GM23338 (cell line): ENCODE data around the gene HDHD3. TPM values are rescaled to one million over a fixed set of nuclear protein-coding genes. Genes with fewer than 3 reads are reported as not detected.

Source experiments
- ATAC-seq: fragments of 200-7000 bp; cut with Tn5 transposase; 3 replicates; pipeline ENCODE4 v1.9.1; 2020
- DNase-seq: peaks from one replicate; pipeline ENCODE4 v3.0.0-alpha.2; 2015; ENCODE audit warnings: low spot score
- H2AFZ ChIP-seq: fragments of 200-600 bp; sonication (generic); 2 replicates; pipeline ENCODE4 v1.8.0; 2016; ENCODE audit warnings: antibody characterized with exemption, mild to moderate bottlenecking, moderate library complexity
- H3F3A ChIP-seq: fragments of 200-600 bp; sonication (generic); replicated peaks from 2 replicates; pipeline ENCODE4 v1.8.0; 2017; ENCODE audit warnings: antibody characterized with exemption, mixed run types, low read depth
- H3K27ac ChIP-seq: fragments of 200-600 bp; sonication (generic); 2 replicates; pipeline ENCODE4 v1.6.1; 2016; ENCODE audit warnings: low read depth
- H3K27me3 ChIP-seq: fragments of 200-600 bp; sonication (generic); 2 replicates; pipeline ENCODE4 v1.8.0; 2016; ENCODE audit warnings: mild to moderate bottlenecking, mixed run types, moderate library complexity; ENCODE audit not compliant: insufficient read depth
- H3K36me3 ChIP-seq: fragments of 200-600 bp; sonication (generic); 2 replicates; pipeline ENCODE4 v1.8.0; 2016; ENCODE audit warnings: mild to moderate bottlenecking; ENCODE audit not compliant: insufficient read depth
- H3K4me1 ChIP-seq: fragments of 200-600 bp; sonication (generic); 2 replicates; pipeline ENCODE4 v1.8.0; 2016; ENCODE audit warnings: mild to moderate bottlenecking, moderate library complexity; ENCODE audit not compliant: insufficient read depth
- H3K4me2 ChIP-seq: fragments of 200-600 bp; sonication (generic); 2 replicates; pipeline ENCODE4 v1.7.1; 2017; ENCODE audit warnings: mixed run types
- H3K4me3 ChIP-seq: fragments of 200-600 bp; sonication (generic); 2 replicates; pipeline ENCODE4 v1.6.1; 2016; ENCODE audit warnings: mixed run types
- H3K79me2 ChIP-seq: fragments of 200-600 bp; sonication (generic); replicated peaks from 2 replicates; pipeline ENCODE4 v1.8.0; 2017; ENCODE audit warnings: mild to moderate bottlenecking; ENCODE audit not compliant: insufficient read depth
- H3K9me2 ChIP-seq: fragments of 200-600 bp; sonication (generic); 2 replicates; pipeline ENCODE4 v1.8.0; 2017; ENCODE audit not compliant: insufficient read depth
- H4K20me1 ChIP-seq: fragments of 200-600 bp; sonication (generic); replicated peaks from 2 replicates; pipeline ENCODE4 v1.8.0; 2017; ENCODE audit warnings: mild to moderate bottlenecking; ENCODE audit not compliant: insufficient read depth
- H3K27ac Mint-ChIP-seq: 2 replicates; pipeline ENCODE4 v1.8.0; 2020; ENCODE audit warnings: inconsistent platforms, mild to moderate bottlenecking, moderate library complexity, mixed read lengths
- H3K27me3 Mint-ChIP-seq: 3 replicates; pipeline ENCODE4 v1.8.0; 2022; ENCODE audit warnings: low read depth, mild to moderate bottlenecking, moderate library complexity, mixed read lengths, inconsistent platforms; ENCODE audit not compliant: insufficient read depth, poor library complexity
- H3K36me3 Mint-ChIP-seq: 3 replicates; pipeline ENCODE4 v1.8.0; 2021; ENCODE audit warnings: low read depth, mild to moderate bottlenecking, inconsistent platforms, moderate library complexity, mixed read lengths
- H3K4me1 Mint-ChIP-seq: 3 replicates; pipeline ENCODE4 v1.8.0; 2020; ENCODE audit warnings: mild to moderate bottlenecking, inconsistent platforms, mixed read lengths
- H3K4me3 Mint-ChIP-seq: 3 replicates; pipeline ENCODE4 v1.8.0; 2021; ENCODE audit warnings: moderate library complexity, mild to moderate bottlenecking, inconsistent platforms, mixed read lengths
- H3K9me3 Mint-ChIP-seq: 3 replicates; pipeline ENCODE4 v1.8.0; 2020; ENCODE audit warnings: moderate library complexity, mild to moderate bottlenecking, inconsistent platforms, mixed read lengths
- EZH2 ChIP-seq: fragments of 200-600 bp; sonication (generic); IDR thresholded peaks from one replicate; pipeline ENCODE4 v1.8.0; 2017; ENCODE audit warnings: antibody characterized with exemption, mild to moderate bottlenecking, low read depth; ENCODE audit not compliant: unreplicated experiment
- JUNB ChIP-seq: IDR thresholded peaks from one replicate; pipeline ENCODE4 v1.6.1; 2016; ENCODE audit warnings: antibody characterized with exemption; ENCODE audit not compliant: unreplicated experiment
- POLR2AphosphoS5 ChIP-seq: IDR thresholded peaks from 2 replicates; pipeline ENCODE4 v1.6.1; 2016; ENCODE audit warnings: antibody characterized with exemption, low read depth
- ZNF114 ChIP-seq: fragments of 250-450 bp; sonication (Bioruptor Pico); IDR thresholded peaks from 2 replicates; pipeline ENCODE4 v1.5.0; 2020; ENCODE audit warnings: mild to moderate bottlenecking, moderate library complexity
- ZNF331 ChIP-seq: fragments of 250-450 bp; sonication (Bioruptor Pico); IDR thresholded peaks from 2 replicates; pipeline ENCODE4 v1.5.0; 2020; ENCODE audit warnings: low read depth, mild to moderate bottlenecking, moderate library complexity
- polyA plus RNA-seq: library from polyadenylated mRNA; unstranded; fragments of >200 nt; fragmentation: Nextera tagmentation; extraction: Ambion mirVana; gene quantifications from 2 replicates; pipeline ENCODE4 v1.2.1, GENCODE V29; 2016
- total RNA-seq: library from RNA; depleted of rRNA; stranded (reverse); fragments of >200 nt; shearing (Covaris generic); gene quantifications from 2 replicates; pipeline ENCODE4 v1.2.3, GENCODE V29; 2014
- TF ChIP-seq, protein P1 (sequence below), 2 experiments: fragments of 200-600 bp in 1 of 2; sonication (generic) in 1 of 2; conservative IDR thresholded peaks; 2 replicates each; pipeline versions ENCODE4 v1.5.1 to v1.6.1; 2016 to 2017; ENCODE audit warnings: antibody characterized with exemption in 2 of 2, low read depth in 2 of 2, mild to moderate bottlenecking in 2 of 2, moderate library complexity in 1 of 2
- TF ChIP-seq, protein P2 (sequence below): IDR thresholded peaks from 2 replicates; pipeline ENCODE4 v1.6.1; 2016; ENCODE audit warnings: antibody characterized with exemption
- TF ChIP-seq, protein P3 (sequence below): fragments of 250-450 bp; sonication (Bioruptor Pico); IDR thresholded peaks from 2 replicates; pipeline ENCODE4 v1.5.0; 2020; ENCODE audit warnings: mild to moderate bottlenecking, moderate library complexity

Gene HDHD3
- total and polyA plus RNA-seq, 2 experiments from 2014 or later: 9.5 to 17.7 TPM

DNA sequence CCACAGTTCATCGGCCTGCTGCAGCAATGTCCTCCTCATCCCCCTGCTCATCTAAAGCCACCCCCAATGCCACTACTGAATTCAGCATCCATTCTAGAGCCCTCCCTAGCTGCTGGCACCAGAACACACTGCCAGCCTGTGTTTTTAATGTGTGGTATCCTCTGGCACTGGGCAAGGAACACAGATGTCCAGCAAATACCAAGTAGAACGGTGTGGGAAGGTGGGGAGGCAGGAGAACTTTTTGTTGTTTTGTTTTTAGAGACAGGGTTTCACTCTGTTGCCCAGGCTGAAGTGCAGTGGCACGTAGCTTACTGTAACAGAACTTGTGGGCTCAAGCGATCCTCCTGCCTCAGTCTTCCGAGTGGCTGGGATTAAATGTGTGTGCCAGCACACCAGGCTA lies 4.7 kb downstream of the HDHD3 start:
- Histone ChIP-seq H3K27me3 (no peaks in the 10 kb centered on the region), H3K4me1 (no peaks in the 10 kb centered on the region), H3K36me3 (no peaks in the 10 kb centered on the region), H3F3A (no peaks in the 10 kb centered on the region), H3K9me2 (no peaks in the 10 kb centered on the region), H3K79me2 (no peaks in the 10 kb centered on the region), H3K27ac (no peak overlapping the region), H3K4me2 (no peak overlapping the region), H4K20me1 (no peaks in the 10 kb centered on the region), H2AFZ (no peak overlapping the region), H3K4me3 (no peak overlapping the region)
- Mint-ChIP-seq H3K4me1 (peaks cover 4% of the 10 kb centered on the region), H3K9me3 (no peaks in the 10 kb centered on the region), H3K27me3 (peaks cover 2% of the 10 kb centered on the region), H3K4me3 (no peak overlapping the region), H3K27ac (no peak overlapping the region; the same call in 1 of the 2 replicates), H3K36me3 (peaks cover 6% of the 10 kb centered on the region; the same call in 2 of the 3 replicates)
- no peak for ATAC-seq
- TF ChIP-seq ZNF331 (CRISPR knock-in tag) (no peak), POLR2AphosphoS5 (no peak), EZH2 (no peak), JUNB (no peak), ZNF114 (CRISPR knock-in tag) (no peak)
- TF ChIP-seq, protein P1, sequence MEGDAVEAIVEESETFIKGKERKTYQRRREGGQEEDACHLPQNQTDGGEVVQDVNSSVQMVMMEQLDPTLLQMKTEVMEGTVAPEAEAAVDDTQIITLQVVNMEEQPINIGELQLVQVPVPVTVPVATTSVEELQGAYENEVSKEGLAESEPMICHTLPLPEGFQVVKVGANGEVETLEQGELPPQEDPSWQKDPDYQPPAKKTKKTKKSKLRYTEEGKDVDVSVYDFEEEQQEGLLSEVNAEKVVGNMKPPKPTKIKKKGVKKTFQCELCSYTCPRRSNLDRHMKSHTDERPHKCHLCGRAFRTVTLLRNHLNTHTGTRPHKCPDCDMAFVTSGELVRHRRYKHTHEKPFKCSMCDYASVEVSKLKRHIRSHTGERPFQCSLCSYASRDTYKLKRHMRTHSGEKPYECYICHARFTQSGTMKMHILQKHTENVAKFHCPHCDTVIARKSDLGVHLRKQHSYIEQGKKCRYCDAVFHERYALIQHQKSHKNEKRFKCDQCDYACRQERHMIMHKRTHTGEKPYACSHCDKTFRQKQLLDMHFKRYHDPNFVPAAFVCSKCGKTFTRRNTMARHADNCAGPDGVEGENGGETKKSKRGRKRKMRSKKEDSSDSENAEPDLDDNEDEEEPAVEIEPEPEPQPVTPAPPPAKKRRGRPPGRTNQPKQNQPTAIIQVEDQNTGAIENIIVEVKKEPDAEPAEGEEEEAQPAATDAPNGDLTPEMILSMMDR (conservative IDR thresholded peaks at IDR 0.05; ENCODE audit: low read depth in 2 of 2): no peak
- TF ChIP-seq, protein P2, sequence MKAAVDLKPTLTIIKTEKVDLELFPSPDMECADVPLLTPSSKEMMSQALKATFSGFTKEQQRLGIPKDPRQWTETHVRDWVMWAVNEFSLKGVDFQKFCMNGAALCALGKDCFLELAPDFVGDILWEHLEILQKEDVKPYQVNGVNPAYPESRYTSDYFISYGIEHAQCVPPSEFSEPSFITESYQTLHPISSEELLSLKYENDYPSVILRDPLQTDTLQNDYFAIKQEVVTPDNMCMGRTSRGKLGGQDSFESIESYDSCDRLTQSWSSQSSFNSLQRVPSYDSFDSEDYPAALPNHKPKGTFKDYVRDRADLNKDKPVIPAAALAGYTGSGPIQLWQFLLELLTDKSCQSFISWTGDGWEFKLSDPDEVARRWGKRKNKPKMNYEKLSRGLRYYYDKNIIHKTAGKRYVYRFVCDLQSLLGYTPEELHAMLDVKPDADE: no peak
- TF ChIP-seq, protein P3, sequence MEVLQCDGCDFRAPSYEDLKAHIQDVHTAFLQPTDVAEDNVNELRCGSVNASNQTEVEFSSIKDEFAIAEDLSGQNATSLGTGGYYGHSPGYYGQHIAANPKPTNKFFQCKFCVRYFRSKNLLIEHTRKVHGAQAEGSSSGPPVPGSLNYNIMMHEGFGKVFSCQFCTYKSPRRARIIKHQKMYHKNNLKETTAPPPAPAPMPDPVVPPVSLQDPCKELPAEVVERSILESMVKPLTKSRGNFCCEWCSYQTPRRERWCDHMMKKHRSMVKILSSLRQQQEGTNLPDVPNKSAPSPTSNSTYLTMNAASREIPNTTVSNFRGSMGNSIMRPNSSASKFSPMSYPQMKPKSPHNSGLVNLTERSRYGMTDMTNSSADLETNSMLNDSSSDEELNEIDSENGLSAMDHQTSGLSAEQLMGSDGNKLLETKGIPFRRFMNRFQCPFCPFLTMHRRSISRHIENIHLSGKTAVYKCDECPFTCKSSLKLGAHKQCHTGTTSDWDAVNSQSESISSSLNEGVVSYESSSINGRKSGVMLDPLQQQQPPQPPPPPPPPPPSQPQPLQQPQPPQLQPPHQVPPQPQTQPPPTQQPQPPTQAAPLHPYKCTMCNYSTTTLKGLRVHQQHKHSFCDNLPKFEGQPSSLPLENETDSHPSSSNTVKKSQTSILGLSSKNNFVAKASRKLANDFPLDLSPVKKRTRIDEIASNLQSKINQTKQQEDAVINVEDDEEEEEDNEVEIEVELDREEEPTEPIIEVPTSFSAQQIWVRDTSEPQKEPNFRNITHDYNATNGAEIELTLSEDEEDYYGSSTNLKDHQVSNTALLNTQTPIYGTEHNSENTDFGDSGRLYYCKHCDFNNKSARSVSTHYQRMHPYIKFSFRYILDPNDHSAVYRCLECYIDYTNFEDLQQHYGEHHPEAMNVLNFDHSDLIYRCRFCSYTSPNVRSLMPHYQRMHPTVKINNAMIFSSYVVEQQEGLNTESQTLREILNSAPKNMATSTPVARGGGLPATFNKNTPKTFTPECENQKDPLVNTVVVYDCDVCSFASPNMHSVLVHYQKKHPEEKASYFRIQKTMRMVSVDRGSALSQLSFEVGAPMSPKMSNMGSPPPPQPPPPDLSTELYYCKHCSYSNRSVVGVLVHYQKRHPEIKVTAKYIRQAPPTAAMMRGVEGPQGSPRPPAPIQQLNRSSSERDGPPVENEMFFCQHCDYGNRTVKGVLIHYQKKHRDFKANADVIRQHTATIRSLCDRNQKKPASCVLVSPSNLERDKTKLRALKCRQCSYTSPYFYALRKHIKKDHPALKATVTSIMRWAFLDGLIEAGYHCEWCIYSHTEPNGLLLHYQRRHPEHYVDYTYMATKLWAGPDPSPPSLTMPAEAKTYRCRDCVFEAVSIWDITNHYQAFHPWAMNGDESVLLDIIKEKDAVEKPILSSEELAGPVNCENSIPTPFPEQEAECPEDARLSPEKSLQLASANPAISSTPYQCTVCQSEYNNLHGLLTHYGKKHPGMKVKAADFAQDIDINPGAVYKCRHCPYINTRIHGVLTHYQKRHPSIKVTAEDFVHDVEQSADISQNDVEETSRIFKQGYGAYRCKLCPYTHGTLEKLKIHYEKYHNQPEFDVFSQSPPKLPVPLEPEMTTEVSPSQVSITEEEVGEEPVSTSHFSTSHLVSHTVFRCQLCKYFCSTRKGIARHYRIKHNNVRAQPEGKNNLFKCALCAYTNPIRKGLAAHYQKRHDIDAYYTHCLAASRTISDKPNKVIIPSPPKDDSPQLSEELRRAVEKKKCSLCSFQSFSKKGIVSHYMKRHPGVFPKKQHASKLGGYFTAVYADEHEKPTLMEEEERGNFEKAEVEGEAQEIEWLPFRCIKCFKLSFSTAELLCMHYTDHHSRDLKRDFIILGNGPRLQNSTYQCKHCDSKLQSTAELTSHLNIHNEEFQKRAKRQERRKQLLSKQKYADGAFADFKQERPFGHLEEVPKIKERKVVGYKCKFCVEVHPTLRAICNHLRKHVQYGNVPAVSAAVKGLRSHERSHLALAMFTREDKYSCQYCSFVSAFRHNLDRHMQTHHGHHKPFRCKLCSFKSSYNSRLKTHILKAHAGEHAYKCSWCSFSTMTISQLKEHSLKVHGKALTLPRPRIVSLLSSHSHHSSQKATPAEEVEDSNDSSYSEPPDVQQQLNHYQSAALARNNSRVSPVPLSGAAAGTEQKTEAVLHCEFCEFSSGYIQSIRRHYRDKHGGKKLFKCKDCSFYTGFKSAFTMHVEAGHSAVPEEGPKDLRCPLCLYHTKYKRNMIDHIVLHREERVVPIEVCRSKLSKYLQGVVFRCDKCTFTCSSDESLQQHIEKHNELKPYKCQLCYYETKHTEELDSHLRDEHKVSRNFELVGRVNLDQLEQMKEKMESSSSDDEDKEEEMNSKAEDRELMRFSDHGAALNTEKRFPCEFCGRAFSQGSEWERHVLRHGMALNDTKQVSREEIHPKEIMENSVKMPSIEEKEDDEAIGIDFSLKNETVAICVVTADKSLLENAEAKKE (CRISPR knock-in tag): no peak
- no peak for DNase-seq
